HepG2 (cell line): ENCODE measurements around the gene BAMBI. TPM values are rescaled to one million over a fixed set of nuclear protein-coding genes. Genes with fewer than 3 reads are reported as not detected.
A peak's percentile ranks its signal among the peaks of the same experiment; 100 is the strongest.

Experiments used
- ARID2 ChIP-seq: sonication (generic); formaldehyde crosslinking; IDR thresholded peaks from 2 replicates; pipeline ENCODE4 v1.8.1; 2022; ENCODE audit warnings: mild to moderate bottlenecking, missing genetic modification reagents, borderline replicate concordance
- FOXP1 ChIP-seq, 2 experiments: fragments of 450-650 bp in 1 of 2; IDR thresholded peaks; 2 replicates each; pipeline ENCODE4 v1.6.1; 2017 to 2018; ENCODE audit warnings: antibody characterized with exemption in 1 of 2
- RELA ChIP-seq: sonication (generic); formaldehyde crosslinking; IDR thresholded peaks from 2 replicates; pipeline ENCODE4 v1.4.0; 2020; ENCODE audit warnings: missing genetic modification reagents
- STAG1 ChIP-seq: sonication (generic); formaldehyde crosslinking; IDR thresholded peaks from 2 replicates; pipeline ENCODE4 v1.4.0; 2020; ENCODE audit warnings: missing genetic modification reagents
- TCF7 ChIP-seq: sonication (generic); IDR thresholded peaks from 2 replicates; pipeline ENCODE4 v1.6.1; 2016; ENCODE audit warnings: antibody characterized with exemption, low read depth
- TEAD2 ChIP-seq: sonication (generic); formaldehyde crosslinking; IDR thresholded peaks from 2 replicates; pipeline ENCODE4 v1.9.0; 2021; ENCODE audit warnings: missing genetic modification reagents
- TSC22D2 ChIP-seq: sonication (generic); formaldehyde crosslinking; IDR thresholded peaks from 2 replicates; pipeline ENCODE4 v1.5.1; 2020; ENCODE audit warnings: missing genetic modification reagents, mild to moderate bottlenecking, borderline replicate concordance
- YEATS2 ChIP-seq: sonication (generic); formaldehyde crosslinking; IDR thresholded peaks from 2 replicates; pipeline ENCODE4 v1.4.0; 2020; ENCODE audit warnings: missing genetic modification reagents, borderline replicate concordance
- ZFP37 ChIP-seq: sonication (generic); formaldehyde crosslinking; IDR thresholded peaks from 2 replicates; pipeline ENCODE4 v1.4.0; 2020; ENCODE audit warnings: missing genetic modification reagents, borderline replicate concordance
- ZMYM3 ChIP-seq: sonication (generic); formaldehyde crosslinking; IDR thresholded peaks from 2 replicates; pipeline ENCODE4 v1.5.1; 2020; ENCODE audit warnings: mild to moderate bottlenecking, missing genetic modification reagents
- ZNF274 ChIP-seq: sonication (generic); formaldehyde crosslinking; IDR thresholded peaks from 2 replicates; pipeline ENCODE4 v1.5.1; 2020; ENCODE audit warnings: mild to moderate bottlenecking, missing genetic modification reagents
- ZNF34 ChIP-seq: sonication (generic); formaldehyde crosslinking; IDR thresholded peaks from 2 replicates; pipeline ENCODE4 v1.4.0; 2020; ENCODE audit warnings: mild to moderate bottlenecking, missing genetic modification reagents, borderline replicate concordance
- ZNF644 ChIP-seq: IDR thresholded peaks from 2 replicates; pipeline ENCODE4 v1.6.1; 2016; ENCODE audit warnings: low read depth
- ZNF720 ChIP-seq: sonication (generic); formaldehyde crosslinking; IDR thresholded peaks from 2 replicates; pipeline ENCODE4 v1.4.0; 2020; ENCODE audit warnings: missing genetic modification reagents
- ZNF879 ChIP-seq: sonication (generic); formaldehyde crosslinking; IDR thresholded peaks from 2 replicates; pipeline ENCODE4 v1.8.1; 2023; ENCODE audit warnings: missing genetic modification reagents
- polyA plus RNA-seq, 8 experiments: library from polyadenylated mRNA; depleted of rRNA in 3 of 8; stranded (reverse) in 7 of 8; unstranded in 1 of 8; fragments of >200 nt; fragmentation: Illumina TruSeq in 4 of 8; extraction: Trizol in 4 of 8; gene quantifications; 2 replicates each; pipeline versions ENCODE4 v1.2.1 to v1.2.3, GENCODE V29; 2011 to 2016; ENCODE audit warnings: low read depth in 4 of 8, missing spikeins in 1 of 8, mixed read lengths in 1 of 8; ENCODE audit not compliant: insufficient read depth in 1 of 8
- total RNA-seq, 5 experiments: library from RNA; depleted of rRNA; stranded (reverse); fragments of >200 nt; fragmentation: Illumina TruSeq; extraction: Trizol; gene quantifications; 2 replicates each; pipeline ENCODE4 v1.2.3, GENCODE V29; 2016; ENCODE audit warnings: low read depth in 1 of 5
- TF ChIP-seq, protein P1 (sequence below): sonication (generic); formaldehyde crosslinking; IDR thresholded peaks from 2 replicates; pipeline ENCODE4 v1.5.0; 2020; ENCODE audit warnings: mild to moderate bottlenecking, missing genetic modification reagents
- TF ChIP-seq, protein P2 (sequence below): sonication (generic); formaldehyde crosslinking; IDR thresholded peaks from 2 replicates; pipeline ENCODE4 v1.8.0; 2022; ENCODE audit warnings: missing genetic modification reagents, mild to moderate bottlenecking, inconsistent platforms, borderline replicate concordance
- TF ChIP-seq, protein P3 (sequence below): sonication (generic); formaldehyde crosslinking; IDR thresholded peaks from 2 replicates; pipeline ENCODE4 v1.5.0; 2020; ENCODE audit warnings: mild to moderate bottlenecking, missing genetic modification reagents
- TF ChIP-seq, protein P4 (sequence below): sonication (generic); formaldehyde crosslinking; IDR thresholded peaks from 2 replicates; pipeline ENCODE4 v1.4.0; 2020; ENCODE audit warnings: missing genetic modification reagents
- TF ChIP-seq, protein P5 (sequence below): sonication (generic); formaldehyde crosslinking; IDR thresholded peaks from 2 replicates; pipeline ENCODE4 v1.8.1; 2023; ENCODE audit warnings: mild to moderate bottlenecking, missing genetic modification reagents
- TF ChIP-seq, protein P6 (sequence below): sonication (generic); formaldehyde crosslinking; IDR thresholded peaks from 2 replicates; pipeline ENCODE4 v1.4.0; 2020; ENCODE audit warnings: low read depth, mild to moderate bottlenecking, missing genetic modification reagents

Gene BAMBI
- total and polyA plus RNA-seq, 2 of the 13 experiments (the other 11 are each of a cell fraction or from before 2014, with no cell fraction given) = 12.0 to 23.6 TPM

DNA sequence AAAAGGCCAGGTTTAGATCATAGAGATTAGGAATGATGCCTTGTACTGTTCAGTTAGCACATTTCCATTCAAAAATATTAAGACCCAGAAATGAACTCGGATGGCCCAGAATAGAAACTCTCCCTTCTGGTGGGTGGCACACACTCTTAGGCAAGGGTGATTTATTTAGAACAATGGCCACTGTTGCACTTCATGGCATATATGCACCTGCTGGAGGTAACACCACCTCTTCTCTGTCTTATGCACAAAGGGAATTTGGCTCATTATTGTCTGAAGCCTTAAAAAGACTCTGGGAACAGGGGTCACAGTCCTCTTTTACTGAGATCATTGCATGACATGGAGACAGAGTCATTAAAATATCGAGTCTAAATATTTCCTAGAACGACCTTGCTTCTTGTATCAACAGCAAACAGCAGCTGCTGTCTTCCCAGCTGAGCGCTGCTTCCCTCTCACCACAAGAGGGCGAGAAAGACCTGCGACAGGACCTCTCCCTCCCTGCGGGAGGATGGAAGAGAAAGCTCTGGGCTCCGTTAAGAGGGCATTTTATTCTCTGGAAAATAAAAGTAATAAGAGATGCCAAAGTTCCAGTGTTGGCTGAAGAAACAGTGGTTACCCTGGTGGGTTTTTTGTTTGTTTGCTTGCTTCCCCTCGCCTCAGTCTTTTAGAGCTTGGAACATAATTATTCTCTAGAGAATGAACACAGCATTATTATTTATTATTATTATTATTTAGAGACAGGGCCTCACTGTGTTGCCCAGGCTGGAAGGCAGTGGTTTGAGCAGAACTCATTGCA is 13.5 kb upstream of the BAMBI start (continued):
- peak; percentile 99 for TF ChIP-seq STAG1 (CRISPR knock-in tag)
- no peak for TF ChIP-seq ARID2 (CRISPR knock-in tag)
- TF ChIP-seq TCF7 = no peak
- TF ChIP-seq, protein P1, sequence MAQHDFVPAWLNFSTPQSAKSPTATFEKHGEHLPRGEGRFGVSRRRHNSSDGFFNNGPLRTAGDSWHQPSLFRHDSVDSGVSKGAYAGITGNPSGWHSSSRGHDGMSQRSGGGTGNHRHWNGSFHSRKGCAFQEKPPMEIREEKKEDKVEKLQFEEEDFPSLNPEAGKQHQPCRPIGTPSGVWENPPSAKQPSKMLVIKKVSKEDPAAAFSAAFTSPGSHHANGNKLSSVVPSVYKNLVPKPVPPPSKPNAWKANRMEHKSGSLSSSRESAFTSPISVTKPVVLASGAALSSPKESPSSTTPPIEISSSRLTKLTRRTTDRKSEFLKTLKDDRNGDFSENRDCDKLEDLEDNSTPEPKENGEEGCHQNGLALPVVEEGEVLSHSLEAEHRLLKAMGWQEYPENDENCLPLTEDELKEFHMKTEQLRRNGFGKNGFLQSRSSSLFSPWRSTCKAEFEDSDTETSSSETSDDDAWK (CRISPR knock-in tag) = no peak
- no peak for TF ChIP-seq RELA (CRISPR knock-in tag)
- TF ChIP-seq TSC22D2 (CRISPR knock-in tag) = no peak
- no peak for TF ChIP-seq ZNF879 (CRISPR knock-in tag)
- TF ChIP-seq YEATS2 (CRISPR knock-in tag) = 0 out of 2 replicates have a peak, but pooled peaks have one; percentile 26
- TF ChIP-seq ZMYM3 (CRISPR knock-in tag) = no peak
- TF ChIP-seq ZNF274 = no peak
- TF ChIP-seq ZNF34 (CRISPR knock-in tag) = no peak
- TF ChIP-seq ZNF720 (CRISPR knock-in tag) = no peak
- TF ChIP-seq, protein P2, sequence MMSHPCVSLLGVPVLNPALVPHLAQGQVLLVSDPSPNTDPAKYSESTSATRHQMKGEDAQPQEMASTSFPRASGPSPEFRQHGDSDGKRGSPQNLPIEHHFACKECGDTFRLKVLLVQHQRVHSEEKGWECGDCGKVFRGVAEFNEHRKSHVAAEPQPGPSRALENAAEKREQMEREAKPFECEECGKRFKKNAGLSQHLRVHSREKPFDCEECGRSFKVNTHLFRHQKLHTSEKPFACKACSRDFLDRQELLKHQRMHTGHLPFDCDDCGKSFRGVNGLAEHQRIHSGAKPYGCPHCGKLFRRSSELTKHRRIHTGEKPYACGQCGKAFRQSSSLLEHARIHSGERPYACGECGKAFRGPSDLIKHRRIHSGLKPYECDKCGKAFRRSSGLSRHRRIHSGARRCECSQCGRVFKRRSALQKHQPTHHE = no peak
- TF ChIP-seq, protein P3, sequence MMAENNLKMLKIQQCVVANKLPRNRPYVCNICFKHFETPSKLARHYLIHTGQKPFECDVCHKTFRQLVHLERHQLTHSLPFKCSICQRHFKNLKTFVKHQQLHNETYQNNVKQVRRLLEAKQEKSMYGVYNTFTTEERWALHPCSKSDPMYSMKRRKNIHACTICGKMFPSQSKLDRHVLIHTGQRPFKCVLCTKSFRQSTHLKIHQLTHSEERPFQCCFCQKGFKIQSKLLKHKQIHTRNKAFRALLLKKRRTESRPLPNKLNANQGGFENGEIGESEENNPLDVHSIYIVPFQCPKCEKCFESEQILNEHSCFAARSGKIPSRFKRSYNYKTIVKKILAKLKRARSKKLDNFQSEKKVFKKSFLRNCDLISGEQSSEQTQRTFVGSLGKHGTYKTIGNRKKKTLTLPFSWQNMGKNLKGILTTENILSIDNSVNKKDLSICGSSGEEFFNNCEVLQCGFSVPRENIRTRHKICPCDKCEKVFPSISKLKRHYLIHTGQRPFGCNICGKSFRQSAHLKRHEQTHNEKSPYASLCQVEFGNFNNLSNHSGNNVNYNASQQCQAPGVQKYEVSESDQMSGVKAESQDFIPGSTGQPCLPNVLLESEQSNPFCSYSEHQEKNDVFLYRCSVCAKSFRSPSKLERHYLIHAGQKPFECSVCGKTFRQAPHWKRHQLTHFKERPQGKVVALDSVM (CRISPR knock-in tag) = no peak
- TF ChIP-seq, protein P4, sequence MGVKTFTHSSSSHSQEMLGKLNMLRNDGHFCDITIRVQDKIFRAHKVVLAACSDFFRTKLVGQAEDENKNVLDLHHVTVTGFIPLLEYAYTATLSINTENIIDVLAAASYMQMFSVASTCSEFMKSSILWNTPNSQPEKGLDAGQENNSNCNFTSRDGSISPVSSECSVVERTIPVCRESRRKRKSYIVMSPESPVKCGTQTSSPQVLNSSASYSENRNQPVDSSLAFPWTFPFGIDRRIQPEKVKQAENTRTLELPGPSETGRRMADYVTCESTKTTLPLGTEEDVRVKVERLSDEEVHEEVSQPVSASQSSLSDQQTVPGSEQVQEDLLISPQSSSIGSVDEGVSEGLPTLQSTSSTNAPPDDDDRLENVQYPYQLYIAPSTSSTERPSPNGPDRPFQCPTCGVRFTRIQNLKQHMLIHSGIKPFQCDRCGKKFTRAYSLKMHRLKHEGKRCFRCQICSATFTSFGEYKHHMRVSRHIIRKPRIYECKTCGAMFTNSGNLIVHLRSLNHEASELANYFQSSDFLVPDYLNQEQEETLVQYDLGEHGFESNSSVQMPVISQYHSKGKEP = no peak
- TF ChIP-seq, protein P5, sequence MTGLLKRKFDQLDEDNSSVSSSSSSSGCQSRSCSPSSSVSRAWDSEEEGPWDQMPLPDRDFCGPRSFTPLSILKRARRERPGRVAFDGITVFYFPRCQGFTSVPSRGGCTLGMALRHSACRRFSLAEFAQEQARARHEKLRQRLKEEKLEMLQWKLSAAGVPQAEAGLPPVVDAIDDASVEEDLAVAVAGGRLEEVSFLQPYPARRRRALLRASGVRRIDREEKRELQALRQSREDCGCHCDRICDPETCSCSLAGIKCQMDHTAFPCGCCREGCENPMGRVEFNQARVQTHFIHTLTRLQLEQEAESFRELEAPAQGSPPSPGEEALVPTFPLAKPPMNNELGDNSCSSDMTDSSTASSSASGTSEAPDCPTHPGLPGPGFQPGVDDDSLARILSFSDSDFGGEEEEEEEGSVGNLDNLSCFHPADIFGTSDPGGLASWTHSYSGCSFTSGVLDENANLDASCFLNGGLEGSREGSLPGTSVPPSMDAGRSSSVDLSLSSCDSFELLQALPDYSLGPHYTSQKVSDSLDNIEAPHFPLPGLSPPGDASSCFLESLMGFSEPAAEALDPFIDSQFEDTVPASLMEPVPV = no peak
- TF ChIP-seq ZFP37 (CRISPR knock-in tag) = no peak
- TF ChIP-seq, protein P6, sequence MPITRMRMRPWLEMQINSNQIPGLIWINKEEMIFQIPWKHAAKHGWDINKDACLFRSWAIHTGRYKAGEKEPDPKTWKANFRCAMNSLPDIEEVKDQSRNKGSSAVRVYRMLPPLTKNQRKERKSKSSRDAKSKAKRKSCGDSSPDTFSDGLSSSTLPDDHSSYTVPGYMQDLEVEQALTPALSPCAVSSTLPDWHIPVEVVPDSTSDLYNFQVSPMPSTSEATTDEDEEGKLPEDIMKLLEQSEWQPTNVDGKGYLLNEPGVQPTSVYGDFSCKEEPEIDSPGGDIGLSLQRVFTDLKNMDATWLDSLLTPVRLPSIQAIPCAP (CRISPR knock-in tag) = no peak
- TF ChIP-seq ZNF644 (CRISPR knock-in tag) = no peak
- TF ChIP-seq FOXP1 (IDR thresholded peaks at IDR 0.05) = no peak
- no peak for TF ChIP-seq FOXP1 (CRISPR knock-in tag; IDR thresholded peaks at IDR 0.05)
- no peak for TF ChIP-seq TEAD2 (CRISPR knock-in tag)
